HG02610 (cell line): ENCODE measurements around the gene BUD13.
A peak's percentile ranks its signal among the peaks of the same experiment; 100 is the strongest.
"Not testable (repeated sequence)": the region's sequence is repeated elsewhere in the genome, so short reads cannot be mapped to it uniquely, and the experiment has no call there.

Source experiments
- ATAC-seq: cut with Tn5 transposase; IDR thresholded peaks from one replicate; pipeline ENCODE4 v1.9.1; 2021; ENCODE audit warnings: mild to moderate bottlenecking, moderate library complexity; ENCODE audit not compliant: unreplicated experiment

Gene BUD13

GRCh38 chr11:116772443-116773202 lies at the start of gene BUD13:
TSS of gene BUD13 (minus strand) at chr11:116772987. CDS start at chr11:116772964, 23 bp downstream.
- peak; percentile 82 for ATAC-seq

DNA sequence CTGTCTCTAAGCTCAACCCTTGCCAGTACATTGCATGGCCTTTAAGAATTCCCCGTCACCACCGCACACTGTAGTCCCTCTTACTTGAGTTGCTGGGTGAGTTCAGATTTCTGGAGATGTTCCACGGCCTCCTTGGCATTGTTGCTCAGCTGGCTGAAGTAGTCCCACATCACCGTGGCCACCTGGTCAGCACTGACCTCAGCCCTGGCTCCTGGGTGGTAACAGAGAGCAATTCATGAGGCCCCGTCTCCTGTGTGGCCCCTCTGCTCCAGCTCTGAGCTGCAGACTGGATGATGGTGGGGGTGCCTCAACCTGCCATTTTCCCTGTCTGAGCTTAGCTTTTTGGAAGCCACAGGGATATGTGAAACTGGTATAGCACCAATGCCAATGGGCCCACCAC lies 49.8 kb upstream of the BUD13 start:
- ATAC-seq, result no peak

DNA sequence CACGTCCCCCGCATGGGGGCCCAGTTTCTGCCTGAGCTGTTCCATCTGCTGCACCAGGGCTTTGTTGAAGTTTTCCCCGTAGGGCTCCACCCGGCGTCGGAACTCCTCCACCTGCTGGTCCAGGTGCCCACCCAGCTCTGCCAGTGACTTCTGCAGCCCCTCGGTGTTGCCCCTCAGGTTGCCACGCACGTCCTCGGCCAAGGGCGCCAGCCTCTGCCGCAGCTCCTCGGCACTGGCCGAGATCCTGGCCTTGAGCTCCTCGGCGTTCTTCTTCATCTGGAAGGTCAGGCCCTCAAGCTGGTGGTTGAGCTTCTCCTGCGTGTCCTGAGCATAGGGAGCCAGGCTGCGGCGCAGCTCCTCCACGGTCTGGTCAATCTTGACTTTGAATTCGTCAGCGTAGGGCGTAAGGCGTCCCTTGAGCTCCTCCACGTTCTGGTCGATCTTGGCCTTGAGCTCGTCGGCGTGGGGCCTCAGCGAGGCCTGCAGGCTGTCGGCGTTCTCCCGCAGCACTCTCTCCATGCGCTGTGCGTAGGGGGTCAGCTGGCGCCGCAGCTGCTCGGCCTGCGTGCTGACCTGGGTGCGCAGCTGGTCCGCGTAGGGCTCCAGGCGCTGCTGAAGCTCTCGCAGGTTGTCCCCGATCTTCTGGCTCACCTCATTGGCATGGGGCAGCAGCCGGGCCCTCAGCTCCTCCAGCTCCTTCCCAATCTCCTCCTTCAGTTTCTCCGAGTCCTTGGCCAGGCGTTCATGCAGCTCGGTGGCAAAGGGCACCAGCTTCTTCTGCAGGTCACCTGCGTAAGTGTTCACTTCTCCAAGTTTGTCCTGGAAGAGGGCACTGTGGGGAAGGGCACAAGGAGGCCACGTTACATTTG lies 48.5 kb upstream of the BUD13 start:
- no peak for ATAC-seq

DNA sequence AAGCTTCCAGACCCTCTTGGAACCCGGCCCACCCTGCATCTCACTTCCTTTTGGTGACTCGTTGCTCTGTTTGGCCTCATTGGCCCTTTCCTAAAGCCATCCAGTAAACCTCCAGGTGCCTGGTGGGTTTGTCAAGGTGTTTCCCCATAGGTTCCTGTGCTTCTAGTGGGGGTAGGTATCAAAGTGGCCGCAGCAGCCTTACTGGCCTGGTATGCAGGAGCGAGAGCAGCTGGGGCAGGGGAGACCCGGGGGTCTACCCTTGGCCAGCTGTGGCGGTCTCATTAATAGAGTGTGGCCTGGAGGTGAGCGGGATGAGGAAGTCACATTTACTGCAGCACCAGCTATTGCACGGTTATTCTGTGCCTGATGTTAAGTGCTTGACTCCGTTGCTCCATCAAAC lies 46.3 kb upstream of the BUD13 start:
- ATAC-seq, result no peak

DNA sequence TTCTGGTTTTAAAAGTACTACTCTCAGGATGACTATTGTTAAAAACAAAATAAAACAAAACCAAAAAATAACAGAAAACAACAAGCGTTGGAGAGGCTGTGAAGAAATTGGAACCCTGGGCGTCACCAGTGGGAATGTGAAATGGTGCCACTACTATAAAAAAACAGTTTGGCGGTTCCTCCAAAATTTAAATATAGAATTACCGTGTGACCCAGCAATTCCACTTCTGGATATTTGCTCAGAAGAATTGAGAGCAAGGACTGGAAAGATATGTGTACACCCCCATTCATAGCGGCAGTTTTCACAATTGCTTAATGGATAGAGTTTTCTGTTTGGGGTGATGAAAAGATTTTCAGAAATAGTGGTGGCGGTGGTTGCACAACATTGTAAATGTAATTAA lies 41.7 kb upstream of the BUD13 start:
- ATAC-seq, result no peak

DNA sequence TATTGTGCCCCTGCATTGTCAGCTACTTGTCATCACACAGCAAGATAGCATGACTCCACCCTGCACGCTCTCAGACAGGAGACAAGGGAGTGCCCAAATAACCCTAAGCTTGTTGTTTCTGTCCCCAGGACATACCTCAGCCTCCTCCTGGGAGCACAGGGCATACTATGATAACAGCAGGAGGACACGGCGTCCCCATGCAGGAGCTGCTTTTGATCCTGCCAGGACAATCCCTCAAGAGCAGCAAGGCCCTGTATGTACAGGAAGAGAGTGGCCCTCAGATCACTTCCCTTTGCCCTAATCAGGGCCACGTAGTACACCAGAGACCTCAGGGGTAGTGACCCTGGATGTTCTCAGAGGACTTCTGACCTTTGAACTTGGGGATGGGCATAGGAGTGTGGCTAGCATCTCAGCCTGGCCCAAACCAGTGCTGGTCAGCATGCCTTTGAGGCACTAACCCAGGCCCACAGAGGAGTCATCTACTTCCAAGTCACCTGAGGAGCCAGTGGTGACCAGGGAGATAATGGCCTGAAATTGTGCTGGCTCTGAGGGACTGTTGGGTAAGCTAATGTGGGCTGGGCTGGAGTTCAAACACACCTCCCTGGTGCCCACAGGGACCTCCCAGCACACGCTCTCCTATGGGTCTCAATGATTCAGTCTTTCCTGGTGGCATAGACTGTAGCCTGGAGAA lies 41.1 kb upstream of the BUD13 start:
- no peak for ATAC-seq

DNA sequence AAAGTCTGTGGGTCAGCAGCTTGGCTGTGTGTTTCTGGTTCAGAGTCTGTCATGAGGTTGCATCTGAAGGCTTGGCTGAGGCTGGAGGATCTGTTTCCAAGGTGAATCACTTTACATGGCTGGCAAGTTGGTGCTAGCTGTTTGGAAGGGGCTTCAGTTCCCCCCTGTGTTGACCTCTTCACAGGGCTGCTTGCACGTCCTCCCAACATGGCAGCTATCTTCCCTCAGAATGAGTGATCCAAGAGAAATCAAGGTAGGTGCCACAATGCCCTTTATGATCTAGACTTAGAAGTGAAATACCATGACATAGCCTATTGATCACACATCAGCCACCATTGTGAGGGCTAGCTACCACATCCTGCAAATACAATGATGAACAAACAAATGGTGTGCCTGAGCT lies 40.4 kb upstream of the BUD13 start:
- no peak for ATAC-seq

DNA sequence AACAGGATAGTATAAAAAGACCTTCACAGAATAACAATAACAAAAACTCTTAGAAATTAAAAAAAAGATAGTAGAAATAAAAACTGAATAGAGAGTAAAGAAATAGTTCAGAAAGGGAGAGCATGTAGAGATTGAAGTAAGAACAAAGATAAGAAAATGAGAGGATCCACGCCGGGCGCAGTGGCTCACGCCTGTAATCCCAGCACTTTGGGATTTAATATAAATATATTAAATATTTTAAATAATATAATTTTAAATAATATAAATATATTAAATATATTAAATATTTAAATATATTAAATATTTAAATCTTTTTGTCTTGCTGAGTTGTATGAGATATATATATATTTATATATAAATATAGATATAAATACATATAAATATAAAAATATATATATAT lies 39.3 kb upstream of the BUD13 start:
- no peak for ATAC-seq

DNA sequence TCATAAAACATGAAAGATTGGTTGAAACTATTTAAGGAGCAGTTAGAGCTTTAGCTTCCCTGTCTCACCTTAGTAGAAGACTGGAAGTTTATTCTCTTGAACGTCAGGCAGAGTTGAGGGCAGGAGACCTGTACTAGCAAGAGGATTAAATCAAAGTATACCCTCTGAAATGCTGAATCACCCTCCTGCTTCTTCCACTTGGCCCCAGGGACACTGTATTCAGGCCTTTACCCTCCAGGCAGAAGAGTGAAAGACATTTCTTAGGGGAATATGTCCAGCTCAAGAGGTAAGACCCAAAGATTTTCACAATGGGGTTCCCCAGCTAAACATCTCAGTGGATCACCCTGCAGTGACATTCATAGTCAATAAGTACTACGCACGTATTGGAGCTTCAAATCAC lies 38.4 kb upstream of the BUD13 start:
- ATAC-seq, result no peak

GRCh38 chr11:116808262-116809175 lies 35.7 kb upstream of the BUD13 start:
- ATAC-seq, result no peak

DNA sequence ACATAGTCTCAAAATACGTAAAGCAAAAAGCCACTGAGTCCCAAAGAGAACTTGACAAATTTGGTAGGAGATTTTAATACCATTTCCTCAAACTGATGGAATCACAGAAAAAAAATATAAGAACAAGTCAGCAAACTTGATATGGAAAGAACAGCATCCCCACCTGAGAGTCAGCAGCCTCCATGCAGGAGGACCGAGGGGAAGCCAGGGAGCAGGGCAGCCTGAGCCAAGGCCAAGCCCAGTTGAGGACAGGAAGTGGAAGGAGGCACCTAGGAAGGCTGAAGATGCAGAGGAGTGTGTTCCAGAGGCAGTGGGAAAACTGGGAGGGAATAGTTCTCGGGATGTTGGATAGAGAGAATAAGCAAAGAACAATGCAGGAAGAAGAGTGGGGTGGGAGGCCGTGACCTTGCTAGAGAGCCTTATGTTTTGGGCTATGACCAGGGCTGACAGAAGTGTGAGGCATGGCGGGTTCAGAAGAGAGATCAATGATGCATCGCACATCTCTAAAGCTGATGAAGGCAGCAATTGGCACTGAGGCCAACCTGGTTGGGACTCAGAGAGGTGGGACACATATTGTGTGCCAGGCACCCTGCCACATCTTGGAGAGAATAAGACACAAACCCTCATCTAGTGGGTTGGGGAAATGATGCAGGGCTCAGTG lies 34.9 kb upstream of the BUD13 start:
- no peak for ATAC-seq

DNA sequence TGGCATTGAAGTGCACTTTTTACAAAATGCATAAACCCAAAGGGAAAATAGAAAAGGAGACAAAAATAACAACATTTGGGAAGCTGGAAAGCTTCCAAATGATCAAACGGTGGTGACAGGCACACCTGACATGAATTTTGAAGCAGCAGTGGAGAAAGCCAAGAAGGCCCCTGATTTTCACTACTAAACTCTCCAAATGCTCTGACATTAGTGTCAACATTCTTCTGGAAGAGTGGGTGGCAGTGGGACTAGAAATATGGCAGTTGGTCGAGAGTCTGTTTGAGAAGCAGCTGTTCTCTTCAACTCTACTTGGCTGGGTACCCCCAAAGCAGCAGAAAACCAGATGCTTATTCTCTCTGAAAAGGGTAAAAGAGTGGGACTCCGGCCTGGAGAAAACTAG lies 31.2 kb upstream of the BUD13 start:
- no peak for ATAC-seq

- not testable (repeated sequence) for ATAC-seq
Observed at GRCh38 chr11:116801662-116802061, 28.9 kb upstream of the BUD13 start.

GRCh38 chr11:116800610-116801009 lies 27.8 kb upstream of the BUD13 start:
- no peak for ATAC-seq

DNA sequence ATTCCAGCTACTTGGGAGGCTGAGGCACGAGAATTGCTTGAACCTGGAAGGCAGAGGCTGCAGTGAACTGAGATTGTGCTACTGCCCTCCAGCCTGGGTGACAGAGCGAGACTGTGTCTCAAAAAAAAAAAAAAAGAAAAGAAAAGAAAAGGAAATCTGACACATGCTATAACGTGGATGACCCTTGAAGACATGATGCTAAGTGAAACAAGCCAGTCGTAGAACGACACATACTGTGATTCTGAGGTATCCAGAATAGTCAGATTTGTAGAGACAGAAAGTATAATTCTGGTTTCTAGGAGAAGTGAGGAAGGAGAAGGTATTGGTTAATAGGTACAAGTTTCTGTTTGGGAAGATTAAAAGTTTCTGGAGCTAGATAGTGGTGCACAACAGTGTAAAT lies 25.6 kb upstream of the BUD13 start:
- no peak for ATAC-seq

GRCh38 chr11:116797816-116798215 lies 25.0 kb upstream of the BUD13 start:
- ATAC-seq, result no peak

DNA sequence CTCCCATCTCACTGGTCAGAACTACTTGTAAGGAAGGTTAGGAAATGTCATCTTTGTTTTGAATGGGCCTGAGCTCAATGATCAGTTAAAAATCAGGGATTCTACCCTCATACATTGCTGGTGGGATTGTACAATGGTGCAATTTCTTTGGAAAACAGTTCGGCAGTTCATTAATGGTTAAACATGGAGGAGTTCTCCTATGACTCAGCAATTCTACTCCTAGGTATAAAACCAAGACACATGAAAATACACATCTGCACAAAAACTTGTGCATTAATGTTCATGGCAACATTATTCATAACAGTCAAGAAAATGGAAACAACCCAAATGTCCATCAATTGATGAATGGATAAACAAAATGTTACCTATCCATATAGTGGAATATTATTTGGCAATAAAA lies 23.8 kb upstream of the BUD13 start:
- no peak for ATAC-seq

- ATAC-seq, result no peak
Observed at GRCh38 chr11:116794851-116795250, 22.1 kb upstream of the BUD13 start.

DNA sequence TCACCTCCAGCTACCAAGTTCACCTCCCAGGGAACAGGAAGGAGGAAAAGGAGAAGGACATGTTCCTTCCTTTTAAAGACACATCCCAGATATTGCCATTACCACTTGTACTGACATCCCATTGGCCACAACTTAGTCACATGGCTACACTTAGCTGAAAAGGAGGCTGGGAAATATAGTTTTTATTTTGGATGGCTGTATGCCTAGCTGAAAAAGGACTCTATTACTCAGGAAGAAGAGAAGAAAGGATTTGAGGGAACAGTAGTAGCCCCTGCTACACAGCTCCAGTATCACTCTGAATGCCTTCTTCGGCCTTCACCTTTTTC lies 20.9 kb upstream of the BUD13 start:
- no peak for ATAC-seq
